Measurements from ENCODE around the gene PAN3.

Gene PAN3

DNA sequence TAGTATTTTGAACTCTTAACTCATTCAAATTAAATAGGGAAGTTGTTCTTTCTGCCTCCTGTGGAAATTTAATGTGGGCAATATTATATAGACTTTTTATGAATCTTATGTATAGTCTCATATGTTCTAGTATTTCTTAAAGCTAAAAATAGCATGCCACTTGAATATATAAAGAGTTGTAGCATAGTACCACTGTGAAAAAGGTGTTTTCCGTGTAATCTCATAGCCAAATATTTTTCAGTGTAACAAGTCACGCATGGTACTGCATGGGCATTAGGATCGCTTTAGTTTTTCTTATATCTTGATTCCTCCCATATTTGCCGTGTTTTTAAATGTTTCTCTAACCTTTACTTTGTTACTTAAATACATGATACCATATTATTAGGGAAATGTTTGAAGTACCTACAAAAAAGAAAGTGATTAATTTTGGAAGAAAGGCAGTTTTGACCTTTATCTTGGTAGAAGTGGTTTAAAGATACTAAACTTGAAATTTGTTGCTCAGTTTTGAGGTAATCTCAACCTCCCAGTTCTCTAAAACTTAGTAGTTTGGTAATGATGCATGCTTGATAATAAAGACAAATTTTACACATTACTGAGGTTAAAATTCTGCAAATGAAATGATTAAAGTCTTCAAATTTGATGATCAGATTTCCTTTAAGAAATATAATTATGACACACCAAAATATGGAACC lies 81.2 kb downstream of the PAN3 start:
- no peak for DNase-seq (ENCODE audit: low read depth)

DNA sequence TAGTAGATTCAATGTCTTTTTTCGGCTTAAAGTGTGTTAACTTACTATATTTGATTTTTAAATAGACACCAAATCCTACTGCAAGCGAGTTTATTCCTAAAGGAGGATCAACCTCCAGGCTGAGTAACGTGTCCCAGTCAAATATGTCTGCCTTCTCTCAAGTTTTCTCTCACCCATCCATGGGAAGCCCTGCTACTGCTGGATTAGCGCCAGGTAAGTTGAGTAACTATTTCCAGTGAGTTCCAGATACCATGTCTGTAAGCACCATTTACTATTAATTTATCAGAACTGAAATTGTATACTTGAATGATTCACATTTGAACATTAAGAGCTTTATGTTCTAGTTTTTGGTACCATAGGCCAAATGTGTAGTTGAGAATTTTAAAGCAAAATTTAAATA lies 81.8 kb downstream of the PAN3 start:
- DNase-seq (ENCODE audit: low read depth): peak; percentile 52

DNA sequence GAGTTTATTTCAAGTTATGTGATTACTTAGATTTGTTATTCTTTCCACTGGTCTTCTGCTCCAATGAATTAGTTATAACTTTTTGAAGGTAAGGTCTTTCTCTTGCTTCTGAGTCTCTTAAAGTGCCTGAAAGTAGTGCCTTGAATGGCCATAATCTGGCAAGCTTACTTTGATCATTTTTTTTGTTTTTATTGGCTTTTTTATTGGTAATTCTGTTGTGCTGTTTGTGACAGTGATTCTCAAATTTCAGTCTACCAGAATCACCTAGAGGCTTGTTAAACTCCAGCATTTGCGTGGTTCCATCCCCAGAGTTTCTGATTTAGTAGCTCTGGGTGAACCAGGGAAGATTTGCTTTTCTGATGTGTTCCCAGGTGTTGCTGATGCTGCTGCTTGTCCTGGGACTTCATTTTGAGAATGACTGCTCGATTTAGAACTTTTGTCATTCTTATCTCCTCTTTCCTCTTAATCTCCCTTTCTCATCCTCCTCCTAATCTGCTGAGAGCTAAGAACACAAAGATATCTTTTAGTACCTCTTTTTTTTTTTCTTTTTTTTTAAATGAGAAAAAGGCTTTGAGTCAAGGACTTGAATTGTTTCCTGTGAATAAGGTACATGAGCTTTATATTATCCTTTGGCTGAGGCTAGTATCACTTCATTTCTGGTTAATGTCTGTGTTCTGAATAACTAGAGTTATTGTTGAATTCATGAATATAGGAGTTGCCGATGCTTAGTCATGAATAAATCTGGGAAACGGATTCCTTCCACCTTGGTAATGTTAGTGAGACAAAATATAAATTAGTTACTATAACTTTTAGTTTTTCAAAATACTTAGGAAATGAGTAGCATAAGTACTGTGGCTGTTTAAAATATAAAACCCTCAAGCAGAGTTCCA lies 91.4 kb downstream of the PAN3 start:
- DNase-seq (ENCODE audit: low read depth): no peak

DNA sequence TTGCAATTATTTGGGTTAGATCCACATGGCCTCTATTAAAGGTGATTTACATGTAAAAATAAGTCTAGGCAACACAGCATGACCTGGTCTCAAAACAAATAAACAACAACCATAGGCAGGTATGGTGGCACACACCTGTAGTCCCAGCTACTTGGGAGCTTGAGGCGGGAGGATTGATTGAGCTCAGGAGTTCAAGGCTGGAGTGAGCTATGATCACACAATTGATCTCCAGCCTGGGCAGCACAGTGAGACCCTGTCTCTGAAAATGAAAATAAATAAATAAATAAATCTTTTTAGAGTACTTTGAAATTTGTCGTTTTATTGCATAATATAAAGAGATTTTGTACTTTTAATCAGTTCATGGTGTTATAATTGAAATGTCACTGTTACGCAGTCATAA lies 93.3 kb downstream of the PAN3 start:
- DNase-seq (ENCODE audit: low read depth): no peak

DNA sequence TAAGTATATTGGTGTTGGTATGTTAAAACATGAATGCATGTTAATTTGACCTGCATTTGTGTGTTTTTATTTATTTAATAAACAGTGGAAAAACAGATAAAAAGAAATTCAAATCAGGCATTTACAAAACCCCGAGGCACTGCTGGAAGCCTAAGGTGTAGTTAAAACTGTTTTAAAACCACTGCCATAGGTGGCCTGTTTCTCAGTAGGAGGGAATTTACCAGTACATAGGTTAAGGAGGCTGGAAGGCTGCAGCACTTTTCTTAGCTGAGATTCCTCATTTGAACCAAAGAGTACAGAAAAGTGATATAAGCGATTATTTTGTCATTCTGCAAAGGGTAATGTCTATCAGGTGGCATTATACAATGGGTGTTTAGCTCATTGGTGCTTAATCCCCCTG lies 99.6 kb downstream of the PAN3 start:
- DNase-seq (ENCODE audit: low read depth): no peak

DNA sequence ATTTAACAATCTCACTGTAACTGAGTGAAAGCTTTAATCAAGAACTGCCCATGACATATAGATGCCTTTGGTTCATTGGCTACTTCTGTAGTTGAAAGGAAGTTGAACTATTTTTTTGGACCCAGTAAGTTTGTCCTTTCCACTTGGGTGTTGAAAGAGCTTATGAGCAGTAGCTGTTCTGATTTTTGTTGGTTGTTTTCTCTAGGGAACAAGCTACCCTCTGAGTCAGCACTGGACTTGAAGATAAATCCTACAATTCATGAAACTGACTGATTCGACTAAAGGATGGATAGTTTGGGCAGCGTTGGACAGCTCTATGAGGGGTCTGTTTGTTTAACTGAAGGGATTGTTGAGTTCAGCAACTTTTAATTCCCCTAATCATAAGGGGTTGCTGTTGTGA lies 101.0 kb downstream of the PAN3 start:
- DNase-seq (ENCODE audit: low read depth): peak; percentile 65

DNA sequence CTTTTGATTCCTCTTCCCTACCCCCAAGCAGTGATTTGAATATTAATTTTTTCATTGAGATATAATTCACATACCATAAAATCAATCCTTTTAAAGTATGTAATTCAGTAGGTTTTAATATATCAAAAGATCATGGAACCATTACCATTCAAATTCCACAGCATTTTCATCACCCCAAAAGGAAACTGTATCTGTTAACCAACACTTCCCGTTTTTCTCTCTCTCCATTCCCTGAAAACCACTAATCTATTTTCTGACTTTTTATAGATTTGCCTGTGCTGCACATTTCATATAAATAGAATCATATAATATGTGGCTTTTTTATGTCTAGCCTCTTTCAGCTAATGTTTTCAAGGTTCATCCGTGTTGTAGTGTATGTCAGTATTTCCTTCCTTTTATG lies 107.1 kb downstream of the PAN3 start:
- DNase-seq (ENCODE audit: low read depth): no peak

DNA sequence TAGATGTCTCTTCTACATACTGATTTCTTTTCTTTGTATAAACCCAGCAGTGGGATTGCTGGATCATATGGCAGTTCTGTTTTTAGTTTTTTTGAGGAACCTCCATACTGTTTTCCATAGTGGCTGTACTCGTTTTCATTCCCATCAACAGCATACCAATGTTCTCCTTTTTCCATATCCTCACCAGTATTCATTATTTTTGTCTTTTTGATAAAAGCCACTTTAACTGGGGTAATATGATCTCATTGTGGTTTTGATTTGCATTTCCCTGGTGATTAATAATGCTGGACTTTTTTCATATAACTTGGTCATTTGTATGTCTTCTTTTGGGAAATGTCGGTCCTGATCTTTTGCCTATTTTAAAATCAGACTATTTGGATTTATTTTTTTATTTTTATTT lies 108.5 kb downstream of the PAN3 start:
- DNase-seq (ENCODE audit: low read depth): no peak

DNA sequence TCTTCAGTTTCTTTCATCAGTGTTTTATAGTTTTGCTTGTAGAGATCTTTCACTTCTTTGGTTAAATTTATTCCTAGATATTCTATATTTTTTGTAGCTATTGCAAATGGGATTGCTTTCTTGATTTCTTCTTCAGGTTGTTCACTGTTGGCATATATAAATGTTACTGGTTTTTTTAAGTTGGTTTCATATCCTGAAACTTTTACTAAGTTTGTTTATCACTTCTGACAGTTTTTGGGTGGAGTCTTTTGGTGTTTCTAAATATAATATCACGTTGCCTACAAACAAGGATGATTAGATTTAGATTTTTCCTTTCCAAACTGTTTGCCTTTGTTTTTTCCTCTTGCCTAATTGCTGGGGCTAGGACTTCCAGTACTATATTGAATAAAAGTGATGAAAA lies 109.7 kb downstream of the PAN3 start:
- no peak for DNase-seq (ENCODE audit: low read depth)

DNA sequence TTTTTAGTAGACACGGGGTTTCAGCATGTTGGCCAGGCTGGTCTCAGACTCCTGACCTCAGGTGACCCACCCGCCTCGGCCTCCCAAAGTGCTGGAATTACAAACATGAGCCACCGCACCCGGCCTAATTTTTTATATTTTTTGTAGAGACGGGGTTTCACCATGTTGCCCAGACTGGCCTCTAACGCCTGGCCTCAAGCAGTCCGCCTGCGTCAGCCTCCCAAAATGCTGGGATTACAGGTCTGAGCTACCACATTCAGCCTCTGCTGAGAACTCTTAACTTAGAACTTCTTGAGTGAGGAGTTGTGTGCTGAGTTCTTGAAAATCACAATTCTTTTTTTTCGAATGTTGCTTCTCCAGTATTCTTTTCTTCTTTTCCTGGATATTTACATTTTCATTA lies 112.2 kb downstream of the PAN3 start:
- DNase-seq (ENCODE audit: low read depth): no peak

DNA sequence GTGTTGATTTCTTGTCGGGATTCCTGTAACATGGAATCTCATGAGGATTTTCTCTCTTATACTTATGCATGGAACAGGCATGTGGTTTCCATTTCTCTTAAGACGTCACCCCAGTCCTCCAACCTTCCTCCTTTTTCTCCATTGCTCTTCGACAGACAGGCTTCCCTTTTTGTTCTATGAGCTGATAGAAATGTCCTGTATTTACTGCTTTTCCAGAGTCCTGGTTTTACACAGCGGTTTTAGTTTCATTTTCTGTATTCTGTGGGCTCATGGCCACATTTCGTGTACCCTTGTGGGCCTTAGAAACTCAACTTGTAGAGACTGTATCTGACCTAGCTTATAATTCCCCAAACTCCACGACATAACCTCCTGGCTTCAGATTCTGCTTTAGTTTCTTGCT lies 113.1 kb downstream of the PAN3 start:
- DNase-seq (ENCODE audit: low read depth): no peak

DNA sequence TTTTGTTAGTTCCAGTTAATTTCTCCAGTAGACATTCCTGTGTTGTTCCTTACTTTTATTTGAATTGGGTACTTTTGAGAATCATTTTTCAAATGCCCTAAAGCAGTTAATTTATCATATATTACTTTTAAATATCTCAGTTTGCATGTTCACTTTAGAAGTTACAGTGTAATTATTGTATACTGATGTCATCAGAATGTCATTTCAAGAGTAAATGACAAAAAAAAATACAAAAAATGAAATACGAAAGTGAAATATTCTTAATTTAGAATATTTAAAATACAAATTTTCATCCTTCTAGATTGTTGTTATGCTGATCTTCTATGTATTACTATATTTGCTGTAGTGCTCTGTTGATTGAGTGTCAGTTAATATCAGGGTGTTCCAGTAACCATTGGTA lies 114.2 kb downstream of the PAN3 start:
- DNase-seq (ENCODE audit: low read depth): no peak

DNA sequence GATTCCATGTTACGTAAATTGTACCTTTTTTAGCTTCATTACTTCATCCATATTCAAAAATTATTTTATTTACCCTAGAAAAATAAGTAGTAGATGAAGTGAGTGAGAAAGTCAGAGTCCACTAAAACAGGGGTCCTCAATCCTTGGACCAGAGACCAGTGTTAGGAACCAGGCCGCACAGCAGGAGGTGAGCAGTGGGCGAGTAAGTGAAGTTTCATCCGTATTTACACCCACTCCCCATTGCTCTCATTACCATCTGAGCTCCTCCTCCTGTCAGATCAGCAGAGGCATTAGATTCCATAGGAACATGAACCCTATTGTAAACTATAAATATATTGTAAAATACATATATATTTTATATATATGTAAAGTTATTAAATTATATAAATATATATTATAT lies 119.0 kb downstream of the PAN3 start:
- DNase-seq (ENCODE audit: low read depth): no peak

DNA sequence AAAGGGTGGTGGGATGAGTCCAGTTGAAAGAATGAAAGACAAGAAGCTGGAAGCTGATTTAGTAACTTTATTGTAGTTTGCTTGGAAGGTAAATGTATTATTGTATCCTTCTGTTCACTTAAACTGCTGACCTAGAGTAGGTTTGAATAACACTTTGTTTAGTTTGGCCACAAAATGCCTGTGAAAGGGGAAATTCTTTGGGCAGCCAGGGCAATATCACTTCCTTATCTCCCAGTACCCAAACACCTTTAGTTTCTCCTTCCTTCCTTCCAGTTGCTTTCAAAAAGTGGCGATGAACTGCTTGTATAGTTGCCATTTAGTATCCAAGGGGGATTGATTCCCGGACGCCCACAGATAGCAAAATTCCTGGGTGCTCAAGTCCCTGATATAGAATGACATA lies 120.1 kb downstream of the PAN3 start:
- DNase-seq (ENCODE audit: low read depth): no peak

DNA sequence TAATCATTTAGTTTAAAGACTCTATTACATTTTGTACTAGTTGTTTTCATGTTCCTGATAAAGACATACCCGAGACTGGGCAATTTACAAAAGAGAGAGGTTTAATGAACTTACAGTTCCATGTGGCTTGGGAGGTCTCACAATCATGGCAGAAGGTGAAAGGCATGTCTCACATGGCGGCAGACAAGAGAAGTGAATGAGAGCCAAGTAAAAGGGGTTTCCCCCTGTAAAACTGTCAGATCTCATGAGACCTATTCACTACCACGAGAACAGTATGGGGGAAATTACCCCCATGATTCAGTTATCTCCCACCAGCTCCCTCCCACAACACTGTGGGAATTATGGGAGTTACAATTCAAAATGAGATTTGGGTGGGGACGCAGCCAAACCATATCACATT lies 129.2 kb downstream of the PAN3 start:
- no peak for DNase-seq (ENCODE audit: low read depth)

DNA sequence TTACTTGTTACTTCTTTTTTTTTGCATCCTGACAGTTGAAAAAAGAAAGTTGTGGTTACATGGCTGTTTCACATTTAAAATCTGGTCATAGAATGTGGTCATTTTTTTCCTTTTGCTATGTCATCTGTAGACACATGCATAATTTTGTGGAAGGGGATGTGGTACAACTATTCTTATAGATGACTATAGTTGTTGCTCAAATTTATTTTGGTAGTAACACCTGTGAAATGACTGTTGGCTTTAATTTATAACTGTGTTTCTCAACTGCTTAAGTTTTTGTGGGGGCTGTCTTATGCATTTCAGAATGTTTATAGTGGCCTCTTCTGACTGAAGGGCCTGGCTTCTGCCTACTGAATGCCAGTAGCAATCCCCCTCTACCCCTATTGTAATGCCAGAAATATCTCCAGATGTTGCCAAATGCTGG lies 130.5 kb downstream of the PAN3 start:
- no peak for DNase-seq (ENCODE audit: low read depth)

DNA sequence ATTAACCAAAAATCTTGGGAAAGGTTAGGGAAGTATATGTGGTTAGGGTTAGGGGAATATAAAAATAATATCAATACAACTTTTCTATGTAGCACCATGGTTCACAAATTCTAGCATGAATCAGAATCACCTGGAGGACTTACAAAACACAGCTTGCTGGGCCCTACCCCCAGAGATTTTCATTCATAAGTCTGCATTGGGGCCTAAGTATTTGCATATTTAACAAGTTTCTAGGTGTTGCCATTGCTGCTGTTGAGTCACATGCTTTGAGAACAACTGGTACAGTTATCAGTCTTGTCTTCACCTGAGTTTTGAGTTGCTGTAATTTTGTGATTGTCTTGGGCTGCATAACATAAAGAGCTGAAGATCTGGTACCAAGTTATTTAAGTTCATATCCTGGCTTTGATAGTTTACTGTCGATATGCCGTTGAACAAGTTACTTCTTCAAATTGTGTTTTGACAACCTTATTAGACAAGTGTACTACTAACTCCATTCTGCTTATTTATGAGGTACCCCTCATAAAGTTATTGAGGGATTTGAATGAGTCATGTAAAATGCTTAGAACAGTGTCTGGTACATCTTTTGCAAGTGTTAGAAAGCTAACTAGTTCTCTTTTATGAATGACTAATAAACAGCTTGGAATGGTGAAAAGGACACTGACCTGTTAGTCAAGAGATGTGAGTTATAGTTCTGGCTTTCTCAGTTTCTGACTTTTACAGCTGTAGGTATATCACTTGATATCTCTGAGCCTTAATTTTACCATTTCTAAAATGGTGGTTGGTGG lies 132.9 kb downstream of the PAN3 start:
- DNase-seq (ENCODE audit: low read depth): no peak

DNA sequence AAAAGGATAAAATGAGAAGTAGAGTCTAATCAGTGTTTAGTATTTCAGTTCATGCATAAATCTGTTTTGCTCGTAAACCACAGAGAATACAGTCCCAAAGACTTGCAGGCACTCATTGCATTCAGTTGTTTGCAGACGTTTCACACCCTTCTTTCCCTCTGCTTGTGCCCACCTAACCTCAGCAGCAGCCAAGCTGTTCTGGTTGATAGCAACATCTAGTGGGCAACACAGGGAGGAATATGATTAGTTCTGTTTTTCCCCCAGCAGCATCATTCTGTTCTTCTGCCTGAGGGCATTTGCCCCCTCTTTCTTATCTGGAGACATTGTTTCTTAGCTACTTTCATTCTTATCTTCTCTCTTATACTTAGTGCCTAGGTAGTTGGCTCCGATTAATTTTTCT lies 135.6 kb downstream of the PAN3 start:
- no peak for DNase-seq (ENCODE audit: low read depth)

DNA sequence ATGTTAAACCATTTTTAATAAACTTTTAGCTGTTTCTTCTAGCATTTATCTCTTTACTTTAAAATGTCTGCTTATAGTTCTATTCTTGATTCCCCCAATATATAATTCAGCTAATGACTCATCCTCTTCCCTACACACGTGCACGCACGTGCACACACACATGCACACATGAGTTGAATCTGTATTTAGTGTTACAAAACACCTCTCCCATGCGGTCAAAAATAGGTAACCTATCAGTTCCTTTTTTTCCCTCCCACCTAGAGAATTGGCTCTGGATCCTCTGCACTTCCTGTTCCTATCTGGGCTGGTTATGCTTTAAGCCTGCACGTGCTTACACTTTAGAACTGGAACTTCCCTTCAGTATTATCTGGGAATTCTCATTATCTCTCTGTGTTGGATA lies 144.1 kb downstream of the PAN3 start:
- DNase-seq (ENCODE audit: low read depth): no peak

DNA sequence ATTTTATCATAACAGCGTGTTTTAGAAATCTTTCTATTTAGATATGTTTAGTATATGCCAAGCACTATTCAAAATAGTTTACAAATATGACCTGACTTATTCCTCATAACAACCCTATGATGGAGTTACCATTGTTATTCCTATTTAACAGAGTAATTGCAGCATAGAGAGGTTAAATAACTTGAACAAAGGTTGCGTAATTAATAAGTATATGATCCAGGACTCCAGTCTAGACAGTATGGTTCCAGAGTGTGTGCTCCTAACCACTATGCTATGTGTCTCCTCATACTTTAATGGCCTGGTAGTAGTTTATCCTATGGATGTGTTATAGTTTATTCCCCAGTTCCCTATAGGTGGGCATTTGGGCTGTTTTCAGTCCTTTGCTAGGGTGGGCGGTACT lies 145.3 kb downstream of the PAN3 start:
- no peak for DNase-seq (ENCODE audit: low read depth)

DNA sequence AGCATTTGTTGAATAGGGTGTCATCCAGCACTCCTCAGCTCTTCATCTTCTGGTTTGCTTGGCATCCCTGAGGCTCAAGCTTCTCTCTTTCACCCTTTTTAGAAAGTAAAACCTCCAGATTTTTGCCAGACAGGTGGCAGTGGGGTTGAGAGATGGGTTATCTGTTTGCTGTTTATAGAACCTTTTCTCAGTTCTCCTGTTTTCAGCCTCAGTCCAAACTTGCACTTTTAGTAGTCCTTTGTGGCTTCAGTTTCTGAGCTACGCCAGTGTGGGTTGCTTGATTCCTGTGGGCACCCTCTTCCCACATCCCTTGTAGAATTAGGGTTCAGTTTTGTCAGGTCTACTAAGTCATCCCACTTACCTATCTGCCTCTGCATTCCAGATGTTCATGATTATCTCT lies 147.9 kb downstream of the PAN3 start:
- DNase-seq (ENCODE audit: low read depth): no peak

DNA sequence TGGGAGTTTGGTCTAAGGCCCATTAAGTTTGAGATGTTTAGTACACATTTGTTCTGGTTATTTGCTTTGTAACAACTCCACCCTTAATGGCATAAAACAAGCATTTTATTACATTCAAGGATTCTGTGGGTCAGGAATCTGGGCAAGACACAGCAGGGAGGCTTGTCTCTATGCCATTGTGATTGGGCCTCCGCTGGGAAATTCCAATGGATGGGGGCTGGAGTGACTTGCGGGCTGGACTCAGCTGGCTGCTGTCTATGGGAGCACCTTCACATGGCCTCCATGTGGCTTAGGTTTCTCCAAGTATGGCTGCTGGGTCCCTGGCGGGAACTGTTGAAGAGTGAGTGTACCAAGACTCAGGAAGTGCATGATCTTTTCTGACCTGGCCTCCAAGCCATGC lies 159.0 kb downstream of the PAN3 start:
- DNase-seq (ENCODE audit: low read depth): no peak

DNA sequence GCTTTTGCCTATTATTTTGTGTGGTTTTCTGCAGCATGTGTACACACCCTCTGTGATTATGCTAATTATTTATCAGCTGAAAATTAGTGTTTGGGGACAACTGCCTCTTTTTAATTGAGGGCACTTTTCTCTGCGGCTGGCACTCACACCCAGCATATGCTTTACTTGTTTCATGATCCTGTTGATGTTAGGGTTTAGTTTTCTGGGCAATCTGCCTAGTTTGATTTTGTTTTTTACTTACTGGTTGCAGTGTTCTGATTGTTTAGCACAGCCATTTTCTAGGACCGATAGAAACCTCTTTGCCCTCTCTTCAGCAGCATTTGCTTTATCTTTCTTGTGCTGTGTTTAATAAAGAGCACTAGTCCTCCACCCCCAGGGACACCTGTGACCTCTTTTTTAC lies 161.6 kb downstream of the PAN3 start:
- DNase-seq (ENCODE audit: low read depth): peak; percentile 37

All from fibroblast of gingiva (primary cell).